ENCODE data around the gene SGPL1. TPM values are rescaled to one million over a fixed set of nuclear protein-coding genes. Genes with fewer than 3 reads are reported as not detected.
"Not testable (repeated sequence)": the region's sequence is repeated elsewhere in the genome, so short reads cannot be mapped to it uniquely, and the experiment has no call there.

Gene SGPL1
- total and polyA plus RNA-seq, 2 donors = 20.5 to 27.4 TPM

GRCh38 chr10:70916241-70916640, 100.5 kb downstream of the SGPL1 start:
- whole genome bisulfite sequencing = 97% methylated on average over 6 of the region's 6 CpGs
- no peak overlapping the region for H3K27ac ChIP-seq (ENCODE audit: low read depth in 1 of 2, low read length in 1 of 2)
- no peaks in the 10 kb centered on the region for H3K36me3 ChIP-seq (ENCODE audit: control insufficient read depth in 2 of 2, insufficient read depth in 2 of 2, low read length in 1 of 2)
- H3K27me3 ChIP-seq (ENCODE audit: control insufficient read depth in 2 of 2, insufficient read depth in 1 of 2, low read length in 1 of 2) = peaks cover 0 to 2% of the 10 kb centered on the region in 2 donors
- DNase-seq (ENCODE audit: low read depth in 6 of 9, low spot score in 9 of 9) = no peak
- no peaks in the 10 kb centered on the region for H3K9me3 ChIP-seq (ENCODE audit: control insufficient read depth in 2 of 2, insufficient read depth in 1 of 2, low read length in 1 of 2)
- H3K4me3 ChIP-seq (ENCODE audit: low read length in 2 of 2) = no peak overlapping the region
- peaks cover 6 to 17% of the 10 kb centered on the region in 2 donors for H3K4me1 ChIP-seq (ENCODE audit: control insufficient read depth in 2 of 2, insufficient read depth in 2 of 2, low read length in 2 of 2)

GRCh38 chr10:70917226-70917625, 101.5 kb downstream of the SGPL1 start:
- Histone ChIP-seq H3K4me3 (ENCODE audit: low read length in 2 of 2) (no peak overlapping the region), H3K27ac (ENCODE audit: low read depth in 1 of 2, low read length in 1 of 2) (no peak overlapping the region), H3K36me3 (ENCODE audit: control insufficient read depth in 2 of 2, insufficient read depth in 2 of 2, low read length in 1 of 2) (no peaks in the 10 kb centered on the region), H3K27me3 (ENCODE audit: control insufficient read depth in 2 of 2, insufficient read depth in 1 of 2, low read length in 1 of 2) (peaks cover 0 to 2% of the 10 kb centered on the region in 2 donors), H3K9me3 (ENCODE audit: control insufficient read depth in 2 of 2, insufficient read depth in 1 of 2, low read length in 1 of 2) (no peaks in the 10 kb centered on the region), H3K4me1 (ENCODE audit: control insufficient read depth in 2 of 2, insufficient read depth in 2 of 2, low read length in 2 of 2) (peaks cover 6 to 17% of the 10 kb centered on the region in 2 donors)
- 93% methylated on average over 5 of the region's 5 CpGs for WGBS
- DNase-seq (ENCODE audit: low read depth in 6 of 9, low spot score in 9 of 9) = no peak

GRCh38 chr10:70917635-70918034, 101.9 kb downstream of the SGPL1 start:
- Histone ChIP-seq H3K9me3 (ENCODE audit: control insufficient read depth in 2 of 2, insufficient read depth in 1 of 2, low read length in 1 of 2) (no peaks in the 10 kb centered on the region), H3K36me3 (ENCODE audit: control insufficient read depth in 2 of 2, insufficient read depth in 2 of 2, low read length in 1 of 2) (no peaks in the 10 kb centered on the region), H3K4me1 (ENCODE audit: control insufficient read depth in 2 of 2, insufficient read depth in 2 of 2, low read length in 2 of 2) (peaks cover 6 to 17% of the 10 kb centered on the region in 2 donors), H3K4me3 (ENCODE audit: low read length in 2 of 2) (no peak overlapping the region), H3K27me3 (ENCODE audit: control insufficient read depth in 2 of 2, insufficient read depth in 1 of 2, low read length in 1 of 2) (peaks cover 0 to 2% of the 10 kb centered on the region in 2 donors), H3K27ac (ENCODE audit: low read depth in 1 of 2, low read length in 1 of 2) (no peak overlapping the region)
- DNase-seq (ENCODE audit: low read depth in 6 of 9, low spot score in 9 of 9) = no peak
- WGBS = 95% methylated on average over 10 of the region's 10 CpGs

GRCh38 chr10:70918851-70919530, 103.2 kb downstream of the SGPL1 start:
- no peak overlapping the region for H3K27ac ChIP-seq (ENCODE audit: low read depth in 1 of 2, low read length in 1 of 2)
- H3K4me3 ChIP-seq (ENCODE audit: low read length in 2 of 2) = no peak overlapping the region
- no peaks in the 10 kb centered on the region for H3K9me3 ChIP-seq (ENCODE audit: control insufficient read depth in 2 of 2, insufficient read depth in 1 of 2, low read length in 1 of 2)
- 50% methylated on average over 22 of the region's 22 CpGs for WGBS
- DNase-seq (ENCODE audit: low read depth in 6 of 9, low spot score in 9 of 9) = peak in 8 of 9 donors; percentile 30 to 78 (median 46)
- H3K4me1 ChIP-seq (ENCODE audit: control insufficient read depth in 2 of 2, insufficient read depth in 2 of 2, low read length in 2 of 2) = peaks cover 6 to 17% of the 10 kb centered on the region in 2 donors
- no peaks in the 10 kb centered on the region for H3K36me3 ChIP-seq (ENCODE audit: control insufficient read depth in 2 of 2, insufficient read depth in 2 of 2, low read length in 1 of 2)
- H3K27me3 ChIP-seq (ENCODE audit: control insufficient read depth in 2 of 2, insufficient read depth in 1 of 2, low read length in 1 of 2) = peaks cover 0 to 2% of the 10 kb centered on the region in 2 donors

GRCh38 chr10:70919906-70920305, 104.2 kb downstream of the SGPL1 start:
- not testable (repeated sequence) for H3K9me3 ChIP-seq (ENCODE audit: control insufficient read depth in 2 of 2, insufficient read depth in 1 of 2, low read length in 1 of 2); H3K4me3 ChIP-seq (ENCODE audit: low read length in 2 of 2); DNase-seq (ENCODE audit: low read depth in 6 of 9, low spot score in 9 of 9); H3K27me3 ChIP-seq (ENCODE audit: control insufficient read depth in 2 of 2, insufficient read depth in 1 of 2, low read length in 1 of 2); H3K27ac ChIP-seq (ENCODE audit: low read depth in 1 of 2, low read length in 1 of 2); H3K36me3 ChIP-seq (ENCODE audit: control insufficient read depth in 2 of 2, insufficient read depth in 2 of 2, low read length in 1 of 2)
- peaks cover 6 to 17% of the 10 kb centered on the region in 2 donors for H3K4me1 ChIP-seq (ENCODE audit: control insufficient read depth in 2 of 2, insufficient read depth in 2 of 2, low read length in 2 of 2)
- WGBS = 95% methylated on average over 10 of the region's 10 CpGs

GRCh38 chr10:70920519-70920918, 104.8 kb downstream of the SGPL1 start:
- no peak overlapping the region for H3K4me3 ChIP-seq (ENCODE audit: low read length in 2 of 2)
- H3K4me1 ChIP-seq (ENCODE audit: control insufficient read depth in 2 of 2, insufficient read depth in 2 of 2, low read length in 2 of 2) = peaks cover 6 to 18% of the 10 kb centered on the region in 2 donors
- WGBS = 68% methylated on average over 4 of the region's 4 CpGs
- H3K27me3 ChIP-seq (ENCODE audit: control insufficient read depth in 2 of 2, insufficient read depth in 1 of 2, low read length in 1 of 2) = peaks cover 0 to 4% of the 10 kb centered on the region in 2 donors
- no peak for DNase-seq (ENCODE audit: low read depth in 6 of 9, low spot score in 9 of 9)
- H3K36me3 ChIP-seq (ENCODE audit: control insufficient read depth in 2 of 2, insufficient read depth in 2 of 2, low read length in 1 of 2) = no peaks in the 10 kb centered on the region
- H3K9me3 ChIP-seq (ENCODE audit: control insufficient read depth in 2 of 2, insufficient read depth in 1 of 2, low read length in 1 of 2) = no peaks in the 10 kb centered on the region
- no peak overlapping the region for H3K27ac ChIP-seq (ENCODE audit: low read depth in 1 of 2, low read length in 1 of 2)

GRCh38 chr10:70921285-70921684, 105.5 kb downstream of the SGPL1 start:
- no peak overlapping the region for H3K4me3 ChIP-seq (ENCODE audit: low read length in 2 of 2)
- peaks cover 6 to 19% of the 10 kb centered on the region in 2 donors for H3K4me1 ChIP-seq (ENCODE audit: control insufficient read depth in 2 of 2, insufficient read depth in 2 of 2, low read length in 2 of 2)
- H3K36me3 ChIP-seq (ENCODE audit: control insufficient read depth in 2 of 2, insufficient read depth in 2 of 2, low read length in 1 of 2) = no peaks in the 10 kb centered on the region
- H3K9me3 ChIP-seq (ENCODE audit: control insufficient read depth in 2 of 2, insufficient read depth in 1 of 2, low read length in 1 of 2) = no peaks in the 10 kb centered on the region
- 77% methylated on average over 1 of the region's 1 CpG for WGBS
- H3K27me3 ChIP-seq (ENCODE audit: control insufficient read depth in 2 of 2, insufficient read depth in 1 of 2, low read length in 1 of 2) = peaks cover 0 to 4% of the 10 kb centered on the region in 2 donors
- H3K27ac ChIP-seq (ENCODE audit: low read depth in 1 of 2, low read length in 1 of 2) = no peak overlapping the region
- no peak for DNase-seq (ENCODE audit: low read depth in 6 of 9, low spot score in 9 of 9)

GRCh38 chr10:70923696-70924095, 107.9 kb downstream of the SGPL1 start:
- Histone ChIP-seq H3K27ac (ENCODE audit: low read depth in 1 of 2, low read length in 1 of 2) (no peak overlapping the region), H3K27me3 (ENCODE audit: control insufficient read depth in 2 of 2, insufficient read depth in 1 of 2, low read length in 1 of 2) (peaks cover 0 to 2% of the 10 kb centered on the region in 2 donors), H3K4me1 (ENCODE audit: control insufficient read depth in 2 of 2, insufficient read depth in 2 of 2, low read length in 2 of 2) (peaks cover 6 to 19% of the 10 kb centered on the region in 2 donors), H3K4me3 (ENCODE audit: low read length in 2 of 2) (no peak overlapping the region), H3K36me3 (ENCODE audit: control insufficient read depth in 2 of 2, insufficient read depth in 2 of 2, low read length in 1 of 2) (no peaks in the 10 kb centered on the region), H3K9me3 (ENCODE audit: control insufficient read depth in 2 of 2, insufficient read depth in 1 of 2, low read length in 1 of 2) (no peaks in the 10 kb centered on the region)
- DNase-seq (ENCODE audit: low read depth in 6 of 9, low spot score in 9 of 9) = no peak
- 91% methylated on average over 8 of the region's 8 CpGs for WGBS

- WGBS = 34% methylated on average over 22 of the region's 22 CpGs
- no peak overlapping the region for H3K4me3 ChIP-seq (ENCODE audit: low read length in 2 of 2)
These were observed 109.9 kb downstream of the SGPL1 start for GRCh38 chr10:70925377-70926225.

More at GRCh38 chr10:70925377-70926225, 109.9 kb downstream of the SGPL1 start:
- Histone ChIP-seq H3K4me1 (ENCODE audit: control insufficient read depth in 2 of 2, insufficient read depth in 2 of 2, low read length in 2 of 2) (peaks cover 0 to 4% of the 10 kb centered on the region in 2 donors), H3K9me3 (ENCODE audit: control insufficient read depth in 2 of 2, insufficient read depth in 1 of 2, low read length in 1 of 2) (no peaks in the 10 kb centered on the region), H3K36me3 (ENCODE audit: control insufficient read depth in 2 of 2, insufficient read depth in 2 of 2, low read length in 1 of 2) (no peaks in the 10 kb centered on the region), H3K27me3 (ENCODE audit: control insufficient read depth in 2 of 2, insufficient read depth in 1 of 2, low read length in 1 of 2) (peaks cover 0 to 2% of the 10 kb centered on the region in 2 donors), H3K27ac (ENCODE audit: low read depth in 1 of 2, low read length in 1 of 2) (no peak overlapping the region)
- DNase-seq (ENCODE audit: low read depth in 6 of 9, low spot score in 9 of 9) = peak in 8 of 9 donors; percentile 16 to 70 (median 42)
